Measurements from ENCODE around the gene SLC26A9.
A peak's percentile ranks its signal among the peaks of the same experiment; 100 is the strongest.
"Not testable (repeated sequence)": the region's sequence is repeated elsewhere in the genome, so short reads cannot be mapped to it uniquely, and the experiment has no call there.

Gene SLC26A9

DNA sequence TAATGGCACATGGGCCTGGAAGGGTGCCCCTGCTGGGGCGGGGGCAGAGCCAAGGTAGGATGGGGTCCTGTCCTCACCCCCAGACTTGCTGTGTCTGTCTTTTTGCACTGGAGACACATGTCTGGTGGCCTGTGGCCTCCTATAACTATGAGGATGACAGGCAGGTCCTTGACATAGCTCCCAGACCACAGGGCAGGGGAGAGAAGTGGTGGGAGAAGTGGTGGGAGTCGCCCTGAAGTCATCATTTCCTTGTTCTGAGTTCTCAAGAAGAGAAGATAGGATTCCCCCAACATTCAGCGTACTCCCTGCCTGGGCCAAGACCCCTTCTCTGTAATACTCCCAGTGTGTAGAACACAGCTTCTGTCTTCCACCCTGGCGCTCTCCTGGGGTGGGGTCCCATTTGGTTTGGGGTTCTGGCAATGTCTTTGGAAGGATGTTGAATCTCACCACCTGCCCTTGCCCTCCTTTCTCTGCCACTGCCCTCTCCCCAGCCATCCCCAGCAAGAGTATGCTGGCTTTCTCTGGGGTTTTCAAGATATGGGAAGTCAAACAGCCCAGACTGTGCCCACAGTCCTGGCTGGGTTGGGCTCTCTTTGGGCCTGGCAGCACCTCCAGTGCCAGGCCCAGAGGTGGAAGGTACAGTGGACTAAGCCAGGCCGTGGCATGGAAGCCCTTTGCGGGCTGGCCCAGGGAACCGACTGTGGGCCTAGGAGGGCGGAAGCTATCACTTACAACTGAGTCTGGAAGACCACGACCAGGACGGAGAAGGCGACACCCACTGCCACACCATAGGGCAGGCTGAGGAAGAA is 19.4 kb downstream of the SLC26A9 start:
- no peak for DNase-seq

DNA sequence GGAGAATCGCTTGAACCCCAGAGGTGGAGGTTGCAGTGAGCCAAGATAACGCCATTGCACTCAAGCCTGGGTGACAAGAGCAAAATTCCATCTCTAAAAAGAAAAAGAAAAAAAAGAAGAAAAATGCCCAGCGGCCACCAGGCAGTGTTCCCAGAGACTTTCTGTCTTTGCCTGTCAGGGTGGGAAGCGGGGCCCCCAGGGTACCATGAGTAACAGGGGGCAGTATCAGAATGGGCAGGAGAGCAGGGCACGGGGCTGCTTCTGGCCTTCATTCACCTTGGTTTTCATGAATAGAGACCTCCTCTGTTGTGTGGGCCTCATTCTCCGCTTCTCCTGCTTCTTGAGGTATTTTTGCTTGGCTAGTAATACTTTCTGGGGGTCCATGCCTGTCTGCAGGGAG is 20.4 kb downstream of the SLC26A9 start:
- DNase-seq = no peak

DNA sequence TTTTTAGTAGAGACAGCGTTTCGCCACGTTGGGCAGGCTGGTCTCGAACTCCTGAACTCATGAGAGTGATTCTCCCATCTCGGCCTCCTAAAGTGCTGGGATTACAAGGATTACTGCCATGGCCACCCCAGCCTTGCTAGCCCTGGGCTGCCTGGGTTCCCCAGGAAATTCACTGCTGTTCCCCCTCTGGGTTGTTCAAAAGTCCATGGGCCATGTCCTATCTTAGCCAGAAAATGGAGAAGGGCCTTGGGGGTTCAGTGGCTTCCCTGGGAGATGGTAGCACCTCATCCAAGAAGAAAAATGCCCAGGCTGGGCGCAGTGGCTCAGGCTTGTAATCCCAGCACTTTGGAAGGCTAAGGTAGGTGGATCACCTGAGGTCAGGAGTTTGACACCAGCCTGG is 20.9 kb downstream of the SLC26A9 start:
- DNase-seq = no peak

DNA sequence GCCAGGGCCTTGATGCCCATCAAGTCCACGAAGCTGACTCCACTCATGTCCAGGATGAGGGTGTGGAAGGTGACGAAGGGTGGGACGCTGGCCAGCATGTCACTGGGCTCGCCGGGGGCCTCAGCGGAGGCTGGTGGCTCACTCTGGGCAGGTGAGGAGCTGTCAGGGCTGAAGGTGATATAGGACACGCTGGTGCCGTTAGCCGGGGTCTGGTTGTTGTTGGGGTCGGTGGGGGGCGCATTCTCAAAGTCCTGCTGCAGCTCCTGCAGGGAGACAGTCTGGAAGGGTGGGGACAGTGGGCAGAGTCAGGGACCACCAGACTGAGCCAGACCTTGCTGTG is 21.7 kb downstream of the SLC26A9 start:
- DNase-seq = no peak

DNA sequence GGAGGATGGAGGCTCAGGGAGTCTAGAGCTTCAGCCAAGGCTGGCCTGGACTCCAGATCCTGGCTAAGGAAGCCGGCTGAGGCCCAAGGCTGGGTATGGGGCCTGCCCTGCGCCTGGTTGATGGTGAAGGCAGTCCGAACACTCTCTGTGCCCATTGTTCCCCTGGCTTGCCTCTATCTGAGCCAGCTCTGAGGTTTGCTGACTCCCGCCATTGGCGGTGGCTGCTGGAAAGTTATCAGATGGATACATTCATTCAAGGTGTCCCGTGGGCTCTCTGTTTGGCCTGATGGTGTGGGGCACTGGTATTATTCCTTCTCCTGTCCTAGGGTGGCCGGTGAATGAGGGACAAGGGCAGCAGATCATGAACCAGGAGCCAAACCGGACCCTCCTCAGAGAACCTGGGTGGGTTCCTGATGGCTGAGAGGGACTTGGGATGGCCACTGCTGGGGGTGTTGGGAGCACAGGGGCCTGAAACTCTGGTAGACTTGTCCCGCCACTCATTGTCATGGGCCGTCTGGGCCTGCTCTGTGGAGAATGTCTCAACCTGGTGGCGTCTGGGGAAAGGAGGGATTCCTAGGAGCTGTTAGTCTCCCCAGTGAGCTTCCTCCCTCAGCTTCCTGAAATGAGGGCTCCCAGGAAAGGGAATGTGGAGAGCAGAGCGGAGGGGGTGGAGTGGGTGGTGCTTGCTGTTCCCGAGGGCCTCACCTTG is 22.2 kb downstream of the SLC26A9 start:
- no peak for DNase-seq

DNA sequence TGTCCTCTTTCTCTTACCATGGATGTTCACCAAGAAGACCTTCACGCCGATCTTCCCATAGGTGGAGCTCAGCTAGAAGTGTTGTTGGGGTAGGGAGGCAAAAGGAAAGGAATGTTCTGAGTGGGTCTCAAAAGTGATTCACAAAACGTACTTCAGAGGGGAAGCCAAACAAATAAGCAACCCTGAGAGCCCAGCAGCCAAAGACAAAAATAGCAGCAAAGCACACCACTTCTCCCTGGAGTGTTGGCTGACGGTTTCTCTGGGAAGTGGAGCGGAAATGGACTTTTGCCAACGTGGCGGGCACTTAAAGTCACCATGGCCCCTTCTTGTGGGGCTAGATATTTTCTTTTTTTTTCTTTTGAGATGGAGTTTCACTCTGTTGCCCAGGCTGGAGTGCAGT is 23.1 kb downstream of the SLC26A9 start:
- peak; percentile 77 for DNase-seq

DNA sequence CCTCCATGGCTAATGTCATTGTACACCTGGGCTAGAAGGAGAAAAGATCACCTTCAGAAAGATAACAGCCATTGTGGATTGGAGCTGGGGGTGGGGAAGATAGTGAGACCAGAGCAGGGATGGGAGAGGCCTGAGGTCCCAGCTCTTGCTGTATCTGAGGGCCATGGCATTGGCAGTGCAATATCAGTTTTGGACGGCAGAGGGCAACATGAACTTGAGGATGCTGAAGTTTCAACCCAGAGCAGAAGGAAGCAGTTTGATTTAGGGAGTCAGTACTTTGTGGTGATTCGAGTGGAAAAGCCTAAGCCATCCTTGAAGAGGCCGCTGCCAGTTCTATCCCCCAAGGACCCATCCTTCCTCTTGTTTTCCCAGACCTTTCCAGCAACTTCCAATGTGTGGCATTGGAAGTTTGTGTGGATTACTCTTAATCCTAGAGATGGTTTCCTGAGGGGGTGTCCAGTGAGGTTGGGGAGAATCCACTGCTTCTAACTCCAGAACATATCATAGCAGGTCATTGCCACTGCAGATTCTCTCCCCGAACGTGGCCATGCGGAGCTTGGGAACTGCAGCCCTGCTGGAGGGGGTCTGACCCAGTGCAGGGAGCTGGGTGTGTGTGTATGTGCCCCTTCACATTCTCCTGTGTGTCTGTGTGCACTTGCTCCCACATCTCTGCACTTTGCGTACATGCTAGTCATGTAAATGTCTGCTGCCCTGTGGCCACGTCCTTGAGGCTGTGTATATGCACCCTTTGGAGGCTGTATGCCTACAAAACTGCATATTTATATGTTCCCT is 24.1 kb downstream of the SLC26A9 start:
- peak; percentile 83 for DNase-seq

DNA sequence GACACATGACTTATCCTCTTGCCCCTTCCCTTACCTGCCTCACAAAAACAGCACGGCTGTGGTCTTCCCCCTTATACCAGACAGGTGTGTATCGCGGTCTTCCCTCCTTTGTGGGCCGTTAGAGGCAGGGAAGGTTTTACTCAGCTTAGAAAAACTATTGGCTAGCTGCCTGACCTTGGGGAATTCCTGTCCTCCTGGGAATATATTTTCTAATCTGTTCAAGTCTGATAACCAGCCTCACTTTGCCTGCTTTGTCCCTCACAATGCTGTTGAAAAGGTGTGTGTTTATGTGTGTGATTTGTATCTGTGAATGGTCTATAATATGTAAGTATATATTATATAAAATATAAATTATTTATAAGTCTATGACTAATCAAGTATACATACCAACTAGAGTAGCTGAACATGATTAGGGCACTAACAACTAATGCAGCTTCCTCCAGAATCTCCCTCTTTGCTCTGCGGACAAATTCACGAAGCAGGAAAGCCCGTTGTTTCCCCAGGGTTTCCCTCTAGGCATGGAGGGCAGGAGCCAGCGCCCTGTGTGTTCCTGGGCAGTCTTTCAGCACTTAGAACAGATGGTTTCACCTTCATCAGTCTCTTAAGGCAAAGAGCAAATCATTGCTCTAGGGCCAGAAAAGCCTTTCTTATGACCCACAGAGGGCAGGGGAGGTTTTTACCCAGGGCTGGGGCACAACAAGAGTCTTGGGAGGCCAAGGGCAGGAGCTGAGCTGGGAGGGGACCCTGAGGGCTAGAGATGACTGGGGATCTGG is 25.6 kb downstream of the SLC26A9 start:
- no peak for DNase-seq

DNA sequence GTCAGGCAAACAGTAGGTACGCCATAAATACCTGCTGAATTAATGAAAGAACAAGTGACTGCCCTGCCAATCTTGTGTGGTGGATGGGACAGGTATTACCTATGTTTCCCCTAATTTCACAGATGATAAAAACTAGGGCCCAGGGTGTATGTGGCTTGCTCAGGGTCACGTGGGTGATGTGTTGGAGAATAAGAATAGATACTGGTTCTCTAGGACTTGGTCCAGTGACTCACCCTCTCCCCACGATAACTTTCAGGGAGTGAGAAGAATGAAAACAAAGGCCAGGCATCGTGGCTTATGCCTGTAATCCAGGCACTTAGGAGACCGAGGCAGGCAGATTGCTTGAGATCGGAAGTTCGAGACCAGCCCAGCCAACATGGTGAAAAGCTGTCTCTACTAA is 26.7 kb downstream of the SLC26A9 start:
- DNase-seq = no peak

DNA sequence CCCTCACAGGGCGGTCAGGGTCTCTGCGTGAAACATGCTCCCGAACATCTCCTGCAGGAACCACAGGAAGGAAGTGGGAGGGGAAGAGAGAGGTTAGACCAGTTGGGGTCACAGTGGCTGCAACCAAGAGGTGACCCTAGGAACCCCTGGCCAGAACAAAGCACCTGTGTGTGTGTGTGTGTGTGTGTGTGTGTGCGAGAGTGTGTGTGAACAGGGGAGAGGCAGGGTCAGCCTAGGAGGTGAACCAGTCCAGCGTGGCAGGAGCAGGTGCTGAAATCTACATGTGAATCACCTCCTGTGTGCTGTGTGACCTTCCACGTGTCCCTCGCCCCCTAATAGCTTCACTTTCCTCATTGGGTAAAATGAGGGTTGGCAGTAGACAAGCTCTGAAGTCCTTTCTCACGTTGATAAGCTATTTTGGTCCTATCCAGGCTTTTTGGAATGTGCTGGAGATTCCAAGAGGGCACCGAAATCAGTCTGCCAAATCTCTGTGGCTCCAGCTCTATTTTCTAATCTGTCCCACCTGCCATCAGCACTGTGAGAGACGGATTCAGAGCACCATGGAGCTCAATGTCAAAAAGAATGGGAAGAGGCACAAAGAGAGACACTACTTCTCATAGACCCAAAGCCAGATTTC is 27.8 kb downstream of the SLC26A9 start:
- DNase-seq = no peak

DNA sequence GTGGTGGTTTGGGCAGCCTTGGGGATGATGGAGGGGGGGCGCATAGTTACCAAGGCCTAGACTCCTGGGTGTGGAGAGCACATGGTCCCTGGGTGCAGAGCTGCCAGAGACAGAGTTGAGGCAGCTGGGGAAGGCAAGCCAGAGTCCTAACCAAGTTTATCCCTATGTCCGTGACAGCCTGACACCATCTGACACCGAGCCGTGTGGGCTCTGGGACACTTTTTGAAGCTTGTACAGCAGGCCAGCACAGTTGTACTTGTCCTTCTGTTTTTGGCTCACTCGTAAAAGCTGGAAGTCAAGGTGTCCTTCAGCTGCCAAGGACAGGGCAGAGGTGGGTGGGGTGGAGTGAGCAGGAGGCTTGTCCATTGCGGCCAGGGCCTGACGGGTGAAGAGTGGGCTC is 28.5 kb downstream of the SLC26A9 start:
- DNase-seq = no peak

DNA sequence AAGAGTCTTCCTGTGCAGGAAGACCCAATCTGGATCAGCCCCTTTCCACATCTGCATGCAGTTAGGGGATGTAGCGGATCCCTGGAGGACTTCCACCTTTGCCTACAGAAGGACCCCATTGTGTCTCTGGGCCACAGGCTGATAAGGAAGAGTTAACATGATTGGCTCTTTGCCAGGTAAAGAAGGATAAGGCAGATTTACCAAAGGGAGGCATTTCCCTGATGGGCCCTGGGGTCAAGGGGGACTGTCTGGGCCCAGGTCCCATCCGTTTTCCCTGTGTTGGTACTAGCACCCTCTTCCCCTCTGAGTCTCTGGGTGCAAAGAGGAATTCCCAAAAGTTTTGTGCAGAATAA is 29.1 kb downstream of the SLC26A9 start:
- DNase-seq = no peak

DNA sequence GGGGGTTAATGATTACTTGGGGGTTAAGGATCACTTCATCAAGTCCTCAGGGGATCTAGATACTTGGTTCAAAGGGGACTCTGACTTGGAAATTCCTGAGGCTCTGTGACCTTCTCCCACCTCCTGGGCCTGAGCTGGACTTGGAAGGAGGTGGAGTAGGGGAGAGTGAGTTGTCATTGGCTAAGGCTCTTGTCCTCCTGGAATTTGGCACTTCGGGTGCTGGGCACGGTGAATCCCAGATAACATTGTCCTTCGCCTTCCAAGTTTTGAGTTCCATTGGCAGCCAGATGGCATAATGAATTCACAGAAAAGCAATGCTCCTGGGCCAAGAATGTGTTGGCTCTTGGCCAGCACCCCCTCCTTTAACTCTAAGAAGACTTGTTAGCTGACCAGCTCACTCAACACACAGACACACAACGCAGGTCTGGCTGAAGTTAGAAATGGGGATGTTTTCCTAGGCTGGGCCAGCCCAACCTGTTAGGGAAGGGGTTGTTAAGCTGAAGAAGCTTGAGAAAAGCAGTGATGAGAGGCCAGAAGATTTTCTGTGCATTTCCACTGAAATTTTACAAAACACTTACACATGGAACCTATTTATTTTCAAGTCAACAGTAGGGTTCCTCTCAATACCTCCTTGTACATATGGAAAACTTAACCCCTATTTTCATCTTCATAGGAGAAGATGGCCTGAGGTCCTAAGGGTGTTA is 29.7 kb downstream of the SLC26A9 start:
- DNase-seq = peak; percentile 62

DNA sequence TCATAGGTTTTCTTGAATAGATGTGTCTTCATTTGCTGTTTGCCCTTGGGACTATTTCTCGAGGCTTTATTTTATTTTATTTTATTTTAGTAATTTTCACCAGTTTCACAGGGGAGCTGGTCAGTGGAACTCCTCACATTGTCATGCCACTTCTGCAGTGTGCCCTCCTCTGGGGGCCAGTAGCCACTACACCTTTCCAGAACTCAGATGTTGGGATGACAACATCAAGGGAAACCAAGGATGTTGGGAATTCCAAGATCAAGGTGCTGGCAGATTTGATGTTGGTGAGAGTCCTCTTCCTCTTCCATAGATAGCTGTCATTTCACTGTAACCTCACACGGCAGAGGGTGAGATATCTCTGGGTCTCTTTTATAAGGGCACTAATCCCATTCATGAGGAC is 35.5 kb downstream of the SLC26A9 start:
- DNase-seq = no peak

DNA sequence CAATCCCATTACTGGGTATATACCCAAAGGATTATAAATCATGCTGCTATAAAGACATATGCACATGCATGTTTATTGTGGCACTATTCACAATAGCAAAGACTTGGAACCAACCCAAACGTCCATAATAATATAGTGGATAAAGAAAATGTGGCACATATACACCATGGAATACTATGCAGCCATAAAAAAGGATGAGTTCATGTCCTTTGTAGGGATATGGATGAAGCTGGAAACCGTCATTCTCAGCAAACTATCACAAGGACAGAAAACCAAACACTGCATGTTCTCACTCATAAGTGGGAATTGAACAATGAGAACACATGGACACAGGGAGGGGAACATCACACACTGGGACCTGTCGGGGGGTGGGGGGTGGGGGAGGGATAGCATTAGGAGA is 38.2 kb downstream of the SLC26A9 start:
- not testable (repeated sequence) for DNase-seq

DNA sequence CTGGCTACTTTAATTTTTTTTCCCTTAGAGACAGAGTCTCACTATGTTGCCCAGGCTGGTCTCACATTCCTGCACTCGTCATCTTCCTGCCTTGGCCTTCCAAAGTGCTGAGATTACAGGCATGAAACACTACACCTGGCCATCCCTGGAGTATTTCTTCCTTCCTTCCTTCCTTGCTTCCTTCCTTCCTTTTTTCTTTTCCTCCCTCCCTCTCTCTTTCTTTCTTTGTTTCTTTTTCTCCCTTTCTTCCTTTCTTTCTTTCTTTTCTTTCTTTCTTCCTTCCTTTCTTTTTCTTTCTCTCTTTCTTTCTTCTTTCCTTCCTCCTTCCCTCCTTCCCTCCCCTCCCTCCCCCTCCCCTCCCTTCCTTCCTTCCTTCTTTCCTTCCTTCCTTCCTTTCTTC is 46.9 kb downstream of the SLC26A9 start:
- DNase-seq = no peak

DNA sequence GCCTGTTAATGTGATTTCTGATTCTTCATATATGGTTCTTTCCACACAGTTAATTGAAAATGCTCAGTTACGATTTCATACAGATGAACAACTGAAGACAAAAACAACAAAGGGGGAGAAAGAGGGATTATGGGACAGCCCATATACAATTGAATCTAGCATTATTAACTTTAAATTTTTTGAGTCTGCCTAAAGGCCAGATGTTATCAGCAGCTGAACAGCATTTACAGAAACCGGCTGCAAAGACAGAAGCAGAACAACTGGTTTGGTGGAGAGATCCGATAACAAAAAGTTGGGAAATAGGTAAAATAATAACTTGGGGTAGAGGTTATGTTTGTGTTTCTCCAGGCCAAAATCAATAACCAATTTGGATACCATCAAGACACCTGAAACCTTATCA is 49.1 kb downstream of the SLC26A9 start:
- DNase-seq = not testable (repeated sequence)

DNA sequence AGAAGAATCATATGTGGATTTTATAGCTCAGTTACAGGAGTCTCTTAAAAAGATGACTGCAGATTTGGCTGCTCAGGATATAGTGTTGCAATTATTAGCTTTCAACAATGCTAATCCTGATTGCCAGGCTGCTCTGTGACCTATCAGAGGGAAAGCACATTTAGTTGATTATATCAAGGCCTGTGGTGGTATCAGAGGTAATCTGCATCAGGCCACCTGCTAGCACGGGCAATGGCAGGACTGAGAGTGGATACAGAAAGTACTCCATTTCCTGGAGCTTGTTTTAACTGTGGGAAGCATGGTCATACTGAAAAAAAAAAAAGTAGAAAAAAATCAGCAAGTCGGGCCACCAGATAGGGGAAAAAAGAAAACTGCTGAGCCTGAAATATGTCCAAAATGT is 51.1 kb downstream of the SLC26A9 start:
- not testable (repeated sequence) for DNase-seq

DNA sequence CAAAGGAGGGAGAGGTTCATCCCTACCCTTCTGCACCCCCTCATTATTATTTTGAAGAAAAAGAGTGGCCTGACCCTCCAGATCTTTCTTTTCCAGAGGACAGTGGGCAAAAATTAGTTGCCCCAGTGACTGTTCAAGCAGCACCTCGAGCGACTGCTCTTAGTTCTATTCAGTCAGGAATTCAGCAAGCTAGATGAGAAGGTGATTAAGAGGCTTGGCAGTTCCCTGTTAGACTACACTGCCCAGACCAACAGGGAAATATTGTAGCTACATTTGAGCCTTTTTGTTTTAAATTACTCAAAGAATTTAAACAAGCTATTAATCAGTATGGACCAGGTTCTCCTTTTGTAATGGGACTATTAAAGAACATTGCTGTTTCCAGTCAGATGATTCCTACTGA is 51.8 kb downstream of the SLC26A9 start:
- DNase-seq = not testable (repeated sequence)

DNA sequence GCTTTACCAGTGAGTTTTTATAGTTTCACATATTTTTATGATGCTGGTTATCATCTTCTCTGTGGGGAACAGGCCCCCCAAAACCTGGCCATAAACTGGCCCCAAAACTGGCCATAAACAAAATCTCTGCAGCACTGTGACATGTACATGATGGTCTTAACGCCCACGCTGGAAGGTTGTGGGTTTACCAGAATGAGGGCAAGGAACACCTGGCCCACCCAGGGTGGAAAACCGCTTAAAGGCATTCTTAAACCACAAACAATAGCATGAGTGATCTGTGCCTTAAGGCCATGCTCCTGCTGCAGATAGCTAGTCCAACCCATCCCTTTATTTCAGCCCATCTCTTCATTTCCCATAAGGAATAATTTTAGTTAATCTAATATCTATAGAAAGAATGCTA is 52.6 kb downstream of the SLC26A9 start:
- DNase-seq = not testable (repeated sequence)

DNA sequence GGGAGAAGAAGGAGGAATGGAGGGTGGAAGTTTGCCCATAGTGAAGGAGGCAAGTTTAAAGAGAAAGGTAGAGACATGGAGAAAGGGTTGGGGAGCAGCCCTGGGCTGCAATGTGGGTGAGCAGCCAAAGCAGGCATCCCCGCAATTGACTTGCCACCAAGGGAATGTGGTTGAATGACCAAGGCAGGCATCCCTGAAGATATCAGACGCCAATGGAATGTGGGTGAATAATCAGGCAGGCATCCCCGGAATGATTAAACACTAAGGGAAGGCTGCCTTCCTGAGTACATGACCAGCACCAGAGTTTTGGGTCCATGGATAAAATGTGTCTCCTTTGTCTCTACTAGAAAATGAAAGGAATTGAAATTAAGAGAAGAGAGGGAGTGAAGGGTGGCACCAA is 53.5 kb downstream of the SLC26A9 start:
- DNase-seq = not testable (repeated sequence)

DNA sequence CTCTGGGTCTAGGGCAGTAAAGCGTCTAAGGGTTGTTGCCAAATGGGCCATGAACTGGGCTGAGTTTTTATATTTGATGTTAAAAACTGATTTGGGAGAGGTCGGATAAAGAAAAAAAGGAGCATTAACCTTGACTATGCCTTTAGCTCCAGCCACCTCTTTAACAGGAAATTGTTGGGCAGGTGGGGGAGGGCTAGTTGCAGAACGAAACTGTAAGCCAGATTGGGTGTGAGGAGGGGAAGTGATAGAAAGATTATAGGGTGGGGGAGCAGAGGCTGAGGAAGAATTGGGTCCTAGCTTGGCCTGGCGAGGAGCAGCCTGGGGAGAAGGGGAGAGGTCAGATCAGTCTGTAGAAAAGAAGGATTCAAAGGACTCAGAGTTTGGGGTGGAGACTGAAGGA is 54.2 kb downstream of the SLC26A9 start:
- not testable (repeated sequence) for DNase-seq

Data from femur (tissue), 1 donor.